Measurements from ENCODE around the gene CFAP74.

DNA sequence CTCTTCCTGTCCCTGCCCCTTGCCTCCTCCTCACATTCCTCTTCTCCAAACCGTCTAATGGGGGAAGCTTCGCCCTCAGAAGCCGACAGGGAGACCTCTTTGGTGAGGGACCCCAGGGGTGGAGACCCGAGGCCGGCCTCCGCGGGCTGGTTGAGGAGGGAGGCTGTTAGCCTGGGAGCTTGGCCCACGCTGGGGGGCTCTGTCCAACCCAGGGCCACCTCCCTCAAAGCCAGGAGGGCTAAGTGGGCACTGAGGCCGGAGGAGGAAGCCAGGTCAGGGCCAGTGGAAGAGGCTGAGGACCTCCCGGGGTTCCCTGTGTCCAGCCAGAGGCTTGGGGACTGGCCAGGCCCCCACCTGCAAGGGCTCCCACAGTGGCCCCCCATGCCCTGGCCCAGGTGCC lies 20.9 kb upstream of the CFAP74 start:
- TF ChIP-seq, protein P1, sequence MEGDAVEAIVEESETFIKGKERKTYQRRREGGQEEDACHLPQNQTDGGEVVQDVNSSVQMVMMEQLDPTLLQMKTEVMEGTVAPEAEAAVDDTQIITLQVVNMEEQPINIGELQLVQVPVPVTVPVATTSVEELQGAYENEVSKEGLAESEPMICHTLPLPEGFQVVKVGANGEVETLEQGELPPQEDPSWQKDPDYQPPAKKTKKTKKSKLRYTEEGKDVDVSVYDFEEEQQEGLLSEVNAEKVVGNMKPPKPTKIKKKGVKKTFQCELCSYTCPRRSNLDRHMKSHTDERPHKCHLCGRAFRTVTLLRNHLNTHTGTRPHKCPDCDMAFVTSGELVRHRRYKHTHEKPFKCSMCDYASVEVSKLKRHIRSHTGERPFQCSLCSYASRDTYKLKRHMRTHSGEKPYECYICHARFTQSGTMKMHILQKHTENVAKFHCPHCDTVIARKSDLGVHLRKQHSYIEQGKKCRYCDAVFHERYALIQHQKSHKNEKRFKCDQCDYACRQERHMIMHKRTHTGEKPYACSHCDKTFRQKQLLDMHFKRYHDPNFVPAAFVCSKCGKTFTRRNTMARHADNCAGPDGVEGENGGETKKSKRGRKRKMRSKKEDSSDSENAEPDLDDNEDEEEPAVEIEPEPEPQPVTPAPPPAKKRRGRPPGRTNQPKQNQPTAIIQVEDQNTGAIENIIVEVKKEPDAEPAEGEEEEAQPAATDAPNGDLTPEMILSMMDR (IDR thresholded peaks at IDR 0.05) = no peak
- TF ChIP-seq EP300 (IDR thresholded peaks at IDR 0.05) (no peak), POLR2A (IDR thresholded peaks at IDR 0.05) (no peak)
